Measurements from ENCODE around the gene PCDHGB5.
"Not testable (repeated sequence)": the region's sequence is repeated elsewhere in the genome, so short reads cannot be mapped to it uniquely, and the experiment has no call there.

The PCDHGB5 gene

GRCh38 chr5:141397756-141398551 is at the start of gene PCDHGB5:
TSS of gene PCDHGB5 (plus strand) at chr5:141397947. CDS start at chr5:141398128, 181 bp downstream.
- not testable (repeated sequence) for DNase-seq

- DNase-seq = no peak
These were observed 47.7 kb upstream of the PCDHGB5 start, which contains the start of gene PCDHGB1 for GRCh38 chr5:141349917-141350619. TSS of gene PCDHGB1 (plus strand) at chr5:141350099. CDS start at chr5:141350261, 162 bp downstream.

- no peak for DNase-seq
These were observed 46.2 kb upstream of the PCDHGB5 start for GRCh38 chr5:141351591-141351990.

GRCh38 chr5:141354900-141355469 is 42.8 kb upstream of the PCDHGB5 start, which contains the start of gene PCDHGA4:
TSS of gene PCDHGA4 (plus strand) at chr5:141355021. CDS start at chr5:141355108, 87 bp downstream.
- DNase-seq = no peak

GRCh38 chr5:141355641-141356040 is 42.1 kb upstream of the PCDHGB5 start:
- no peak for DNase-seq

GRCh38 chr5:141356133-141356532 is 41.6 kb upstream of the PCDHGB5 start:
- no peak for DNase-seq

- DNase-seq = no peak
These were observed 40.8 kb upstream of the PCDHGB5 start for GRCh38 chr5:141356950-141357349.

- DNase-seq = no peak
These were observed 37.8 kb upstream of the PCDHGB5 start, which contains the start of gene PCDHGB2 for GRCh38 chr5:141359790-141360426. TSS of gene PCDHGB2 (plus strand) at chr5:141359994. CDS start at chr5:141360136, 142 bp downstream.

GRCh38 chr5:141360685-141361084 is 37.1 kb upstream of the PCDHGB5 start:
- no peak for DNase-seq

- no peak for DNase-seq
These were observed 35.0 kb upstream of the PCDHGB5 start for GRCh38 chr5:141362719-141363118.

GRCh38 chr5:141363952-141364660 is 33.6 kb upstream of the PCDHGB5 start, which contains the start of gene PCDHGA5:
TSS of gene PCDHGA5 (plus strand) at chr5:141364162. CDS start at chr5:141364331, 169 bp downstream.
- DNase-seq = no peak

- no peak for DNase-seq
These were observed 31.5 kb upstream of the PCDHGB5 start for GRCh38 chr5:141366016-141366896.

- DNase-seq = no peak
These were observed 27.5 kb upstream of the PCDHGB5 start, which contains the start of gene PCDHGB3 for GRCh38 chr5:141369994-141370848. TSS of gene PCDHGB3 (plus strand) at chr5:141370242. CDS start at chr5:141370395, 153 bp downstream.

- DNase-seq = no peak
These were observed 25.9 kb upstream of the PCDHGB5 start for GRCh38 chr5:141371572-141372475.

GRCh38 chr5:141373673-141374317 is 24.0 kb upstream of the PCDHGB5 start, which contains the start of gene PCDHGA6:
TSS of gene PCDHGA6 (plus strand) at chr5:141373891. CDS start at chr5:141374084, 193 bp downstream.
- DNase-seq = no peak

GRCh38 chr5:141374627-141375026 is 23.1 kb upstream of the PCDHGB5 start:
- no peak for DNase-seq

- not testable (repeated sequence) for DNase-seq
These were observed 22.1 kb upstream of the PCDHGB5 start for GRCh38 chr5:141375444-141376155.

All from NCI-H524 treated with DMSO at 0.1 percent for 48 hours (cell line).